Suppressor macrophage (primary cell): ENCODE measurements around the gene SLC35F6.
"Not testable (repeated sequence)": the region's sequence is repeated elsewhere in the genome, so short reads cannot be mapped to it uniquely, and the experiment has no call there.

Experiments used
- DNase-seq, 4 experiments: peaks; one replicate each; pipeline ENCODE4 v3.0.0-alpha.2; 2020 to 2022

Gene SLC35F6

DNA sequence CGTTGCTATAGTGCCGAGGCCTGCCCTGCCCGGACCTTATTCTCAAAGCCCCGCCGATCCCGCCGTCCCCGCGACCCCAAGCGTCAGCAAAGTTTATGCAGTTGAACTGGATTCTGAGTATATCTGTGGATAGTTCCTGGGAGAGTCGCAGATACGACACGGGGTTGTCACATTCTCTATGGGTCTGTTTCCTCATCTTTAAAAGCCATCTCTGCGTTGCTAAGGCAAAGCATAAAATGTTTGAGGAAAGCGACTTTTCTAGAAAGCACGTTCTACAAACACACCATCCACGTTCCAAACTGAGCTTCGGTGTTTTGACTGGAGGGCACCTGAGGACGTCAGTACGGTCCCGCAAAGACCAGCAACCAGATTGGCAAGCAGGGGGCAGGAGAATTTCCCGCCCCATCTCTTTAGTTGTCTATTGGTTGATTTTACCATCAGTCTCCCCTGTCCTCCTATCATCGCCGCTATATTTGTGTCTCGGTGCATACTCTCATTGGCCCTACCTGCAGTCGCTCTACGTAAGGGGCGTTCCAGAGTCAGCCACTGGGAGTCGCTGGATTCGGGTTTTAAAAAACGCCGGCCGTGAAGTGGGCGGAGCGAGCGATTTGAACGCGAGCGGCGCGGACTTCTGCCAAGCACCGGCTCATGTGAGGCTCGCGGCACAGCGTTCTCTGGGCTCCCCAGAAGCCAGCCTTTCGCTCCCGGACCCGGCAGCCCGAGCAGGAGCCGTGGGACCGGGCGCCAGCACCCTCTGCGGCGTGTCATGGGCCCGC is 21.5 kb downstream of the SLC35F6 start, which contains the start of gene CENPA:
Gene CENPA, plus strand, starts transcription at position 626 of the 776 bp plus-strand sequence. Its CDS starts 141 bp downstream, at position 767.
- peak; percentile 98 to 99 (median 99) for DNase-seq

- DNase-seq = peak; percentile 41 to 75 (median 56)
These were observed 22.3 kb downstream of the SLC35F6 start for GRCh38 chr2:26786207-26787028.

DNA sequence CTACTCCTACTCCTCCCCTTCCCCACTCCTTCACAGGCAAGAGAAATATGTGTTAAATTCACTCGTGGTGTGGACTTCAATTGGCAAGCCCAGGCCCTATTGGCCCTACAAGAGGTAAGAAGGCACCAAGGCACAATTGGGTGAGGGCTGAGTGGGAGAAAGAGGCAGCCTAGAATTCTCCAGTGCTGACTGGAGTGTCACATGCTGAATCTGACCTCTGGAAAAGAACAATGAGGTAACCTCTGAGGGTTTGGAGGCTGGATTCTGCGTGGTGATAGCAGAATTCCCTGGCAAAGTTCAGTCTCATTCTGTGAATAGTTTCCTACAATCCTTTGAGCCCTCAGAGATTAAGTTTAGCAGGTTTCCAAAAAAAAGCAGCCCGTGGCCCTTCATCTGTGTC is 28.6 kb downstream of the SLC35F6 start:
- no peak for DNase-seq

- no peak for DNase-seq
These were observed 29.4 kb downstream of the SLC35F6 start for GRCh38 chr2:26793518-26793917.

GRCh38 chr2:26795135-26795534 is 31.1 kb downstream of the SLC35F6 start:
- not testable (repeated sequence) for DNase-seq

- DNase-seq = no peak
These were observed 37.2 kb downstream of the SLC35F6 start for GRCh38 chr2:26801328-26801727.

- DNase-seq = no peak
These were observed 37.7 kb downstream of the SLC35F6 start for GRCh38 chr2:26801796-26802195.

- no peak for DNase-seq
These were observed 41.2 kb downstream of the SLC35F6 start for GRCh38 chr2:26805241-26805676.

DNA sequence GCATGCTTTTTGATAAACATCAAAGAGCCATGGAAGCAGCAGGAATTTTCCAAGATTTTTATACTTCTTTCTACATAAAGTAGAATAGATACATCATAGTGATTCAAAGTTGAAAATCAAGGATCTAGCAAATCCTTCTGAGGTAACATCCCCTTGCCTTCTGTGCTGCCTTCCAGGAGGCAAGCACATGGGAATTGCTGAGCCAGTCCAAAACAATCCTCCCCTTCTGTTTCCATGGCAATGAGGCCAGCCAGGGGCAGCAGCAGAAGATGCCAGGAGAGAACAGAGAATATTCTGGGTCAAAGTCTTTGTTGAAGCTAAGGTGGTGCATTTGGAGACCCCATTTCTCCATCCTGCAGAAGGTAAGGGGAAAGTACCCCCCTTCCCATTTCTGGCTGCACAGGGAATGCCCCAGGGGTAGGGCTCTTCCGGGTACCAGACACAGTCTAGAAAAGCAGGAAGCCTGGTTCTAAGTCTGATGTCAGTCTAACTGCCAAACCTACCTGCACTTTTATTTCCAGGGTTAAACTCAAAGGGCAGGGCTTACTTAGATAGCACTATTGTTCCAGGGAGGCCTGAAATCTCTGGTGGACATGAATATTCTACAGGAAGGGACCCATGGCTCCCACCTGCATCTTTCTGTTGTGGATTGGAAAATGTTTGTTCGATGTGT is 43.8 kb downstream of the SLC35F6 start:
- DNase-seq = no peak

GRCh38 chr2:26809211-26809610 is 45.1 kb downstream of the SLC35F6 start:
- no peak for DNase-seq

GRCh38 chr2:26809876-26810577 is 45.9 kb downstream of the SLC35F6 start:
- peak; percentile 72 to 86 (median 78) for DNase-seq

DNA sequence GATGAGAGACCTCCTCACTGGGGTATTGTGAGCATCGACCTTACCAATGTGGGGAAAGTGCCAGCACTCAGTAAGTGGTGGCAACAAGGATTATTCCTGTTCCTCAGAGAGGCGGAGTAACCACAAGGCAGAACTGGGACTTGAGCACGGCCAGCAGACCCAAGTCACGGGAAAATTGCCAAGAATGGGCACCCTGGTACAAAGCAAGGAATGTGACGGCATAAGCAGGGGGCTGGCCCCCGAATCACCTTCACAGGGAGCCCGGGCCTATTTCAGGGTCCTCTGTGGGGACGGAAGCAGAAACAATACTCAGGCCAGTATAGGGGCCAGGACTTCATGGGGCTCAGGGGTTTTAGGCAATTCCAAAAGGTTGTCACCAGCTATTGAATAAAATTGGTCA is 47.2 kb downstream of the SLC35F6 start:
- peak in 1 of 4 experiments; percentile 13 for DNase-seq

DNA sequence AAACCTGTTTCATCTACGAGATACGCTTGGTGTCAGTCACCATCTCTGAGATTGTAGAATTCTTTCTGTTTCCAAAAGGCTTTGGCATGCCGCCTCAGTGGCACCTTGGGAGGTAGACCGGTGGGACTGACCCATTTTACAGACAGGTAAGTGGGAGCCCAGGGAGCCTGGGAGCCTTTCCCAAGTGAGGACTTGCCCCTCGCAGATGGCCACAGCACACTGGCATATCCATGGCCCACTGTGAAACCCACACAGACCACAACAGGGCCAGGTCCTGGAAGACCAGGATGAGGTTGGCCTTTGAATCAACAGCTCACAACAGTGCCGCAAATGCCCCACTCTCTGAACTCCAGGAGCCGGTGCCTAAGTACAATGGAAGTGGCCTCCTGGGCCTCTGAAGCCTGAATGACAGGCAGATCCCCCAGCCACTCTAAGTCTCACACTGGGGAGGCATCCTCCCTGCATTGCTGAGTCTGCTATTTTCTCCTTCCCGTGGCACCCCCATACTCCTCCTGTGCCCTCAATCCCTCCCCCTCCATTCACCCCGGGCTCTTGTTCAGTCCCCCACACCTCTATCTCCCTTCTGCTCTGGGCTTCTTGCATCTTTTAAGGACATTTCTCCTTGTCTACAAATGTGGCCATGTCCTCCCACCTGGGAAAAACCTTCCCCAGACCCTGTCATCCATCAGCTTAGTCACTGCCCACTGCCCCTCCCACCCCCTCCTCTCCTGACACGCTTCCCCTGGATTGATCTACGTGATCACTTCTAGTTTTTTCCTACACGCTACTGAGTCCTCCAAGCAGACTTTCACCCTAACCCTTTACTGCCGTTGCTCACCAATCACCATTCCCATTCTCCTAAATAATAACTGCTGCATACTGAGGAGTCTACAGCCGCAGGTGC is 48.0 kb downstream of the SLC35F6 start:
- no peak for DNase-seq

DNA sequence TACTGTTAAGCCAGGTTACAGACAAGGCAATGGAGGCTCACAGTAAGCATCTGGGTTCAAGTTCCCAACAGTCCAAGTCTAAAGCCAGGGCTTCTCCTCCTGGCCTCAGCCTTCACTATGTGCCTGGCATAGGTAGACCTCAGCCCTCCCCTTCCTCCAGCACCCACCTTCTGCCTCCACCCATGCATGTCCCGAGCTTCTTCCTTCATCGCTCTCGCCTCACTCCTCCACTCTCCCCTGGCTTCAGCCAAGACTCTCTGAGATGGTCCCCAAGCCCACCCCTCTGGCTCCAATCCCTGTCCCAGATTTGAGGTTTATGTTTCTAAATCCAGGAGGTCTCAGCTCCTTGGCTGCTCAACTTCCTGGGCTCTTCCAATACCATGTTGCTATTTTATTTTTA is 48.6 kb downstream of the SLC35F6 start:
- DNase-seq = no peak

DNA sequence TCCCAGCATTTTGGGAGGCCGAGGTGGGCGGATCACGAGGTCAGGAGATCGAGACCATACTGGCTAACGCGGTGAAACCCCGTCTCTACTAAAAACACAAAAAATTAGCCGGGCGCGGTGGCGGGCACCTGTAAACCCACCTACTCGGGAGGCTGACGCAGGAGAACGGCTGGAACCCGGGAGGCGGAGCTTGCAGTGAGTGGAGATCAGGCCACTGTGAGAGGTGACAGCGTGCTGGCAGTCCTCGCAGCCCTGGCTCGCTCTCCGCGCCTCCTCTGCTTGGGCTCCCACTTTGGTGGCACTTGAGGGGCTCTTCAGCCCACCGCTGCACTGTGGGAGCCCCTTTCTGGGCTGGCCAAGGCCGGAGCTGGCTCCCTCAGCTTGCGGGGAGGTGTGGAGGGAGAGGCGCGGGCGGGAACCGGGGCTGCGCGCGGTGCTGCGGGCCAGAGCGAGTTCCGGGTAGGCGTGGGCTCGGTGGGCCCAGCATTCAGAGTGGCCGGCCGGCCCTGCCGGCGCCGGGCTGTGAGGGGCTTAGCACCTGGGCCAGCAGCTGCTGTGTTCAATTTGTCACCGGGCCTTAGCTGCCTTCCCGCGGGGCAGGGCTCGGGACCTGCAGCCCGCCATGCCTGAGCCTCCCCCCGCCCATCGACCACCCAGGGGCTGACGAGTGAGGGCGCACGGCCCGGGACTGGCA is 50.1 kb downstream of the SLC35F6 start:
- DNase-seq = not testable (repeated sequence)

- peak in 3 of 4 experiments; percentile 5 to 31 (median 13) for DNase-seq
These were observed 52.8 kb downstream of the SLC35F6 start for GRCh38 chr2:26816893-26817292.

- no peak for DNase-seq
These were observed 54.2 kb downstream of the SLC35F6 start for GRCh38 chr2:26818255-26818654.

GRCh38 chr2:26818972-26819371 is 54.9 kb downstream of the SLC35F6 start:
- DNase-seq = no peak

- DNase-seq = no peak
These were observed 56.8 kb downstream of the SLC35F6 start for GRCh38 chr2:26820932-26821331.

- DNase-seq = peak in 2 of 4 experiments; percentile 40 to 41
These were observed 58.8 kb downstream of the SLC35F6 start for GRCh38 chr2:26822877-26823276.
